HG02973 (cell line): ENCODE measurements around the gene ERCC8.

ENCODE experiments used
- ATAC-seq: cut with Tn5 transposase; IDR thresholded peaks from one replicate; pipeline ENCODE4 v1.9.1; 2021; ENCODE audit warnings: moderate library complexity; ENCODE audit not compliant: unreplicated experiment

The ERCC8 gene

GRCh38 chr5:60842871-60843385, 101.9 kb downstream of the ERCC8 start:
- no peak for ATAC-seq

GRCh38 chr5:60841361-60841760, 103.5 kb downstream of the ERCC8 start:
- ATAC-seq = no peak

GRCh38 chr5:60836131-60836530, 108.7 kb downstream of the ERCC8 start:
- ATAC-seq = no peak

GRCh38 chr5:60835554-60835953, 109.3 kb downstream of the ERCC8 start:
- ATAC-seq = no peak

GRCh38 chr5:60833520-60833919, 111.3 kb downstream of the ERCC8 start:
- no peak for ATAC-seq

- peak; percentile 58 for ATAC-seq
Observed at GRCh38 chr5:60830581-60831127, 114.2 kb downstream of the ERCC8 start.

- peak; percentile 40 for ATAC-seq
Observed at GRCh38 chr5:60829490-60830266, 115.2 kb downstream of the ERCC8 start.

- ATAC-seq = no peak
Observed at GRCh38 chr5:60827201-60827600, 117.7 kb downstream of the ERCC8 start.

GRCh38 chr5:60826653-60827052, 118.2 kb downstream of the ERCC8 start:
- peak; percentile 74 for ATAC-seq
